ENCODE data around the gene GTPBP8. TPM values are rescaled to one million over a fixed set of nuclear protein-coding genes. Genes with fewer than 3 reads are reported as not detected.

The GTPBP8 gene
- polyA plus RNA-seq, 4 donors = 14.7 to 18.8 (median 17.5) TPM

- H3K4me3 ChIP-seq (ENCODE audit: low read depth in 1 of 3, low read length in 3 of 3) = no peak overlapping the region
- 91 to 95% (median 95%) methylated on average over 1 of the region's 1 CpG for WGBS, 3 donors
- no peak for FAIRE-seq
Measured at GRCh38 chr3:112967425-112967824, 23.4 kb upstream of the GTPBP8 start.

GRCh38 chr3:112967828-112968227, 23.0 kb upstream of the GTPBP8 start:
- Histone ChIP-seq H3K36me3 (ENCODE audit: control insufficient read depth in 3 of 3, insufficient read depth in 2 of 3, low read depth in 1 of 3, low read length in 3 of 3) (no peaks in the 10 kb centered on the region), H3K27me3 (ENCODE audit: control insufficient read depth in 3 of 3, insufficient read depth in 3 of 3, low read length in 3 of 3) (no peaks in the 10 kb centered on the region), H3K4me3 (ENCODE audit: low read depth in 1 of 3, low read length in 3 of 3) (no peak overlapping the region), H3K9me3 (ENCODE audit: control insufficient read depth in 2 of 2, insufficient read depth in 1 of 2, low read depth in 1 of 2, low read length in 1 of 2) (peaks cover 0 to 15% of the 10 kb centered on the region in 2 donors), H3K27ac (ENCODE audit: low read depth in 1 of 3, low read length in 2 of 3) (no peak overlapping the region), H3K4me1 (ENCODE audit: control insufficient read depth in 3 of 3, insufficient read depth in 2 of 3, low read depth in 1 of 3, low read length in 2 of 3) (no peaks in the 10 kb centered on the region)
- no peak for FAIRE-seq
- DNase-seq = no peak
- 12 to 47% (median 25%) methylated on average over 1 of the region's 1 CpG for WGBS, 3 donors

More at GRCh38 chr3:112967425-112967824, 23.4 kb upstream of the GTPBP8 start:
- no peak overlapping the region for H3K27ac ChIP-seq (ENCODE audit: low read depth in 1 of 3, low read length in 2 of 3)
- peaks cover 0 to 15% of the 10 kb centered on the region in 2 donors for H3K9me3 ChIP-seq (ENCODE audit: control insufficient read depth in 2 of 2, insufficient read depth in 1 of 2, low read depth in 1 of 2, low read length in 1 of 2)
- no peaks in the 10 kb centered on the region for H3K36me3 ChIP-seq (ENCODE audit: control insufficient read depth in 3 of 3, insufficient read depth in 2 of 3, low read depth in 1 of 3, low read length in 3 of 3)
- H3K4me1 ChIP-seq (ENCODE audit: control insufficient read depth in 3 of 3, insufficient read depth in 2 of 3, low read depth in 1 of 3, low read length in 2 of 3) = no peaks in the 10 kb centered on the region
- no peaks in the 10 kb centered on the region for H3K27me3 ChIP-seq (ENCODE audit: control insufficient read depth in 3 of 3, insufficient read depth in 3 of 3, low read length in 3 of 3)
- DNase-seq = no peak

DNA sequence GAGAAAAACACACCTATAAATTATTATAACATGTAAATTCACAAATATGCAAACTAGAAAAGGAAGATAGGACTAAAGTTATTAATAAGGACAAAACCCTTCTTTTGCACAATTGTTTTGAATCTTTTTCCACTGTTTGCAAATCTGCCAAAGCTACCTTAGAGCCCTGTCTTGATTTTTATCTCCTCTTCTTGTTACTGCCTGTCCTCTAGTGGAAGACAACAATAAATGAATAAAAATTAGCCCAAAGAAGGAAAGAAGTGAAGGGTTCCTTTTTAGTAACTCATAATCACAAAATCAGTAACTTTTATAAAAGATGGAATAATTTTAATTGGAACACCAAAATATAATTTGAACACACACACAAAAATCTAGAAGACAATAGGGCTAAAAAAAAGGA, 18.6 kb upstream of the GTPBP8 start:
- no peaks in the 10 kb centered on the region for H3K27me3 ChIP-seq (ENCODE audit: control insufficient read depth in 3 of 3, insufficient read depth in 3 of 3, low read length in 3 of 3)
- no peak overlapping the region for H3K4me3 ChIP-seq (ENCODE audit: low read depth in 1 of 3, low read length in 3 of 3)
- H3K27ac ChIP-seq (ENCODE audit: low read depth in 1 of 3, low read length in 2 of 3) = no peak overlapping the region
- no peaks in the 10 kb centered on the region for H3K36me3 ChIP-seq (ENCODE audit: control insufficient read depth in 3 of 3, insufficient read depth in 2 of 3, low read depth in 1 of 3, low read length in 3 of 3)
- no peak for DNase-seq
- no peak for FAIRE-seq
- H3K9me3 ChIP-seq (ENCODE audit: control insufficient read depth in 2 of 2, insufficient read depth in 1 of 2, low read depth in 1 of 2, low read length in 1 of 2) = no peaks in the 10 kb centered on the region
- H3K4me1 ChIP-seq (ENCODE audit: control insufficient read depth in 3 of 3, insufficient read depth in 2 of 3, low read depth in 1 of 3, low read length in 2 of 3) = no peaks in the 10 kb centered on the region

DNA sequence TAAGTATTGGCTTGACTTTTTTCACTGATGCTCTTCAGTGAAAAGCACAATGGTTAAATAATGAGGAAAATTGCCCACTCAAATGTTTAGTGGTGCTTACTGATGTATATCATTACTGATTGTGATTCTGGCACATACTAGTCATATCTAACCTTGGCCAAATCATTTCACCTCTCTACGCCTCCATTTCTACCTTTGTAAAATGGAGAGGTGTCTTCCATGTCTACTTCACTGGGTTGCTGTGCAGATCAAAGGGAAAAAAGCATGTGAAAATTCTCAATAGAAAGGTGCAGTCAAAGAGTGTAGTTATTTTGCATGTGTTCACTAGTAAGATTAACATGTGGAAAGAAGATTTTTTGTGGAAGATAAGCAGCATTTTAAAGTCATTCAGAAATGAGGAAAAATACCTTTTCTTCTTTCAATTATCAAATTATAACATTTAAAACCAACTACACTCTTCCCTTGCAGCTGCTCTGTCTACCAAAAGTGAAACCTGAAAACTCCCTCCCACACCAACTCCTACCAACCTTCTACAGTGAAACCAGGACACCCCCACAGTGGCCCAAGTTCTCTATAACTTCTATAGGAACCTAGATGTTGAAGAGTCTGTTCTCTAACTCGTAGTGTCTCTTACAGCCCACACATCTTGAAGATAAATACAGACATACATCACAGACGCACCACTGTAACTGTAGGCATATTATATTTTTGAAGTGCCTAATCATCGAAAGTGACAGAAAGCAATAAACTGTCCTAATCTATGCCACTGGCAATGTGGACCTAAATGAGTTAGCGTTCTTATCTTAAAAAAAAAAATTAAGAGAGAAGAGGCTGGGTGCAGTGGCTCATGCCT, 17.2 kb upstream of the GTPBP8 start:
- Histone ChIP-seq H3K27ac (ENCODE audit: low read depth in 1 of 3, low read length in 2 of 3) (peak overlapping the region in 2 of 3 donors; percentile 20 to 72), H3K4me1 (ENCODE audit: control insufficient read depth in 3 of 3, insufficient read depth in 2 of 3, low read depth in 1 of 3, low read length in 2 of 3) (no peaks in the 10 kb centered on the region), H3K27me3 (ENCODE audit: control insufficient read depth in 3 of 3, insufficient read depth in 3 of 3, low read length in 3 of 3) (no peaks in the 10 kb centered on the region), H3K4me3 (ENCODE audit: low read depth in 1 of 3, low read length in 3 of 3) (peak overlapping the region in 1 of 3 donors; percentile 23), H3K36me3 (ENCODE audit: control insufficient read depth in 3 of 3, insufficient read depth in 2 of 3, low read depth in 1 of 3, low read length in 3 of 3) (no peaks in the 10 kb centered on the region), H3K9me3 (ENCODE audit: control insufficient read depth in 2 of 2, insufficient read depth in 1 of 2, low read depth in 1 of 2, low read length in 1 of 2) (no peaks in the 10 kb centered on the region)
- FAIRE-seq (no peak), DNase-seq (peak in 1 of 2 donors; percentile 25)
- WGBS, 3 donors = 25 to 50% (median 33%) methylated on average over 5 of the region's 5 CpGs

GRCh38 chr3:112974178-112974517, 16.6 kb upstream of the GTPBP8 start:
- peak overlapping the region in 2 of 3 donors; percentile 20 to 72 for H3K27ac ChIP-seq (ENCODE audit: low read depth in 1 of 3, low read length in 2 of 3)
- H3K27me3 ChIP-seq (ENCODE audit: control insufficient read depth in 3 of 3, insufficient read depth in 3 of 3, low read length in 3 of 3) = no peaks in the 10 kb centered on the region
- no peak for DNase-seq
- no peaks in the 10 kb centered on the region for H3K4me1 ChIP-seq (ENCODE audit: control insufficient read depth in 3 of 3, insufficient read depth in 2 of 3, low read depth in 1 of 3, low read length in 2 of 3)
- no peaks in the 10 kb centered on the region for H3K36me3 ChIP-seq (ENCODE audit: control insufficient read depth in 3 of 3, insufficient read depth in 2 of 3, low read depth in 1 of 3, low read length in 3 of 3)
- no peak for FAIRE-seq
- 56 to 72% (median 63%) methylated on average over 2 of the region's 2 CpGs for WGBS, 3 donors
- peak overlapping the region in 1 of 3 donors; percentile 23 for H3K4me3 ChIP-seq (ENCODE audit: low read depth in 1 of 3, low read length in 3 of 3)
- H3K9me3 ChIP-seq (ENCODE audit: control insufficient read depth in 2 of 2, insufficient read depth in 1 of 2, low read depth in 1 of 2, low read length in 1 of 2) = no peaks in the 10 kb centered on the region

- no peaks in the 10 kb centered on the region for H3K36me3 ChIP-seq (ENCODE audit: control insufficient read depth in 3 of 3, insufficient read depth in 2 of 3, low read depth in 1 of 3, low read length in 3 of 3)
- H3K4me1 ChIP-seq (ENCODE audit: control insufficient read depth in 3 of 3, insufficient read depth in 2 of 3, low read depth in 1 of 3, low read length in 2 of 3) = no peaks in the 10 kb centered on the region
- no peaks in the 10 kb centered on the region for H3K9me3 ChIP-seq (ENCODE audit: control insufficient read depth in 2 of 2, insufficient read depth in 1 of 2, low read depth in 1 of 2, low read length in 1 of 2)
- peak within 1 kb of the TSS in 2 of 3 donors; percentile 71 to 72 for H3K27ac ChIP-seq (ENCODE audit: low read depth in 1 of 3, low read length in 2 of 3)
- H3K4me3 ChIP-seq (ENCODE audit: low read depth in 1 of 3, low read length in 3 of 3) = peak within 1 kb of the TSS in 1 of 3 donors; percentile 42
- 45 to 71% (median 58%) methylated on average over 5 of the region's 5 CpGs for WGBS, 3 donors
- no peaks in the 10 kb centered on the region for H3K27me3 ChIP-seq (ENCODE audit: control insufficient read depth in 3 of 3, insufficient read depth in 3 of 3, low read length in 3 of 3)
- DNase-seq = no peak
- FAIRE-seq = no peak
Measured at GRCh38 chr3:112974894-112975293, 15.9 kb upstream of the GTPBP8 start, which contains the start of gene CD200R1. Gene CD200R1 (minus strand): TSS chr3:112975103. CDS start chr3:112974857, 246 bp downstream.

GRCh38 chr3:112976001-112976400, 14.8 kb upstream of the GTPBP8 start:
- no peak overlapping the region for H3K4me3 ChIP-seq (ENCODE audit: low read depth in 1 of 3, low read length in 3 of 3)
- no peaks in the 10 kb centered on the region for H3K4me1 ChIP-seq (ENCODE audit: control insufficient read depth in 3 of 3, insufficient read depth in 2 of 3, low read depth in 1 of 3, low read length in 2 of 3)
- H3K9me3 ChIP-seq (ENCODE audit: control insufficient read depth in 2 of 2, insufficient read depth in 1 of 2, low read depth in 1 of 2, low read length in 1 of 2) = no peaks in the 10 kb centered on the region
- H3K27me3 ChIP-seq (ENCODE audit: control insufficient read depth in 3 of 3, insufficient read depth in 3 of 3, low read length in 3 of 3) = no peaks in the 10 kb centered on the region
- no peaks in the 10 kb centered on the region for H3K36me3 ChIP-seq (ENCODE audit: control insufficient read depth in 3 of 3, insufficient read depth in 2 of 3, low read depth in 1 of 3, low read length in 3 of 3)
- DNase-seq (no peak), FAIRE-seq (no peak)
- H3K27ac ChIP-seq (ENCODE audit: low read depth in 1 of 3, low read length in 2 of 3) = peak overlapping the region in 1 of 3 donors; percentile 4

DNA sequence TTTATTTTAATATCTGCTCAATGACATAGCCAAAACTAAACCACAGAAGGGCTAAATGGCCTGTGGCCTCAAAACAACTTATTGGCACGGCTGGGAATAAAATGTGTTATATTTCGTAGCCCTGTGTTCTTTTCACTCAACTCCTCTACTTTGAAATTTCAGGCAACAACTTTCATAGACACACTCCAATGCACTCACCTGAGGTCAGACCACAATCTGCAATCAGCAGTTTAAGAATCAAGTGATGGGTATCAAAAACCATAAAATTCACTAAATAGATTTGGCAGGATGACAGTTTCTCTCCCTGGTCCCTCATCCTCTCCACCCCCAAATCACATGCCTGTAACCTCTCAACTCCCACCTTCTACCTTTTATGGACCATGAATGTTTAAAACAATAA, 13.8 kb upstream of the GTPBP8 start:
- DNase-seq = no peak
- WGBS, 3 donors = 66 to 83% (median 72%) methylated on average over 2 of the region's 2 CpGs
- H3K27me3 ChIP-seq (ENCODE audit: control insufficient read depth in 3 of 3, insufficient read depth in 3 of 3, low read length in 3 of 3) = no peaks in the 10 kb centered on the region
- no peak overlapping the region for H3K4me3 ChIP-seq (ENCODE audit: low read depth in 1 of 3, low read length in 3 of 3)
- no peak for FAIRE-seq
- H3K36me3 ChIP-seq (ENCODE audit: control insufficient read depth in 3 of 3, insufficient read depth in 2 of 3, low read depth in 1 of 3, low read length in 3 of 3) = no peaks in the 10 kb centered on the region
- H3K27ac ChIP-seq (ENCODE audit: low read depth in 1 of 3, low read length in 2 of 3) = no peak overlapping the region
- H3K4me1 ChIP-seq (ENCODE audit: control insufficient read depth in 3 of 3, insufficient read depth in 2 of 3, low read depth in 1 of 3, low read length in 2 of 3) = no peaks in the 10 kb centered on the region
- no peaks in the 10 kb centered on the region for H3K9me3 ChIP-seq (ENCODE audit: control insufficient read depth in 2 of 2, insufficient read depth in 1 of 2, low read depth in 1 of 2, low read length in 1 of 2)
